Right lobe of liver (tissue), 4 donors: ENCODE data around the gene ASH1L.

Experiments
- POLR2A ChIP-seq: fragments of 450-650 bp; IDR thresholded peaks from one replicate; pipeline ENCODE4 v1.6.1; 2017; ENCODE audit warnings: antibody characterized with exemption, mild to moderate bottlenecking
- TF ChIP-seq, protein P1 (sequence below), 4 donors: fragments of 200-600 bp in 3 of 4; fragments of 450-650 bp in 1 of 4; IDR thresholded peaks; one replicate each; pipeline versions ENCODE4 v1.5.1 to v1.8.0; 2016 to 2022; ENCODE audit warnings: antibody characterized with exemption in 4 of 4, mild to moderate bottlenecking in 2 of 4
- donor health status: DM: no; HTN: no; CAD: no.
- donor health status: DM: no; HTN: no; CAD: no.
- donor health status: DM: no; HTN: yes; CAD: no.

DNA sequence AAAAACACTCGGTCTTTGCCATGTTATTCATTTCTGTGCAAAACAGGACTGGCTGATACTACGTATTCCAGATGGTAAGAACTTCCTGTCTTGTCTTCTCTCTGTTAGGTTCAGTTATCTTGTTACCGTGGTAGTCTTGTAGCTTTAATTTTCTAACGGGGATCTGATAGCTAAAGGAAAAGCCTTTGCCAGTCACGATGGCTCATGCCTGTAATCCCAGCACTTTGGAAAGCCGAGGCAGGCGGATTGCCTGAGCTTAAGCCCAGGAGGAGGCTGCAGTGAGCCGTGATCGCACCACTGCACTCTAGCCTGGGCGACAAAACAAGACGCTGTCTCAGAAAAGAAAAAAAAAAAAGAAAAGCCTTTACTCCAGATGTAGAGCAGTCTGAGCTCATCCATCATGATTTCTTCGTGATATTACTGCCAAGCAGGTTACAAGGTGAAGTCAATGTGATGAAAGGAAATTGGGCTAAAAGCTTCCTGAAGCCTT is 36.3 kb upstream of the ASH1L start:
- TF ChIP-seq, protein P1, sequence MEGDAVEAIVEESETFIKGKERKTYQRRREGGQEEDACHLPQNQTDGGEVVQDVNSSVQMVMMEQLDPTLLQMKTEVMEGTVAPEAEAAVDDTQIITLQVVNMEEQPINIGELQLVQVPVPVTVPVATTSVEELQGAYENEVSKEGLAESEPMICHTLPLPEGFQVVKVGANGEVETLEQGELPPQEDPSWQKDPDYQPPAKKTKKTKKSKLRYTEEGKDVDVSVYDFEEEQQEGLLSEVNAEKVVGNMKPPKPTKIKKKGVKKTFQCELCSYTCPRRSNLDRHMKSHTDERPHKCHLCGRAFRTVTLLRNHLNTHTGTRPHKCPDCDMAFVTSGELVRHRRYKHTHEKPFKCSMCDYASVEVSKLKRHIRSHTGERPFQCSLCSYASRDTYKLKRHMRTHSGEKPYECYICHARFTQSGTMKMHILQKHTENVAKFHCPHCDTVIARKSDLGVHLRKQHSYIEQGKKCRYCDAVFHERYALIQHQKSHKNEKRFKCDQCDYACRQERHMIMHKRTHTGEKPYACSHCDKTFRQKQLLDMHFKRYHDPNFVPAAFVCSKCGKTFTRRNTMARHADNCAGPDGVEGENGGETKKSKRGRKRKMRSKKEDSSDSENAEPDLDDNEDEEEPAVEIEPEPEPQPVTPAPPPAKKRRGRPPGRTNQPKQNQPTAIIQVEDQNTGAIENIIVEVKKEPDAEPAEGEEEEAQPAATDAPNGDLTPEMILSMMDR (IDR thresholded peaks at IDR 0.05) = no peak
- no peak for TF ChIP-seq POLR2A
